A549 (cell line): ENCODE results near the gene DOK7. TPM values are rescaled to one million over a fixed set of nuclear protein-coding genes. Genes with fewer than 3 reads are reported as not detected.
"Not testable (repeated sequence)": the region's sequence is repeated elsewhere in the genome, so short reads cannot be mapped to it uniquely, and the experiment has no call there.

Experiments used
- ATAC-seq, 2 experiments: fragments of 200-7000 bp in 1 of 2; fragments of >200 bp in 1 of 2; cut with Nextera tagmentation in 1 of 2; cut with Tn5 transposase in 1 of 2; 3 replicates each; pipeline versions ENCODE4 v1.8.0 to v1.9.1; 2018 to 2020; ENCODE audit warnings: mild to moderate bottlenecking in 1 of 2, moderate library complexity in 1 of 2
- CTCF ChIA-PET: fragments of 300-600 bp; sonication (Branson Sonifier 250); formaldehyde crosslinking; extraction: SDS; loops from one replicate; lab custom pipeline; 2021; ENCODE audit warnings: antibody characterized with exemption, inconsistent platforms; lab: Yijun Ruan, JAX
- POLR2A ChIA-PET: fragments of 350-600 bp; formaldehyde crosslinking; extraction: SDS; loops from one replicate; lab custom pipeline; 2021; ENCODE audit warnings: antibody characterized with exemption, inconsistent platforms; lab: Yijun Ruan, JAX
- DNase-seq, 2 experiments: peaks; one replicate each; pipeline versions ENCODE4 v3.0.0 to v3.0.0-alpha.2; 2011 to 2016; ENCODE audit warnings: low read depth in 1 of 2, low spot score in 1 of 2
- FAIRE-seq: peaks from 2 replicates; lab custom pipeline; 2011; peaks lifted over from hg19 to GRCh38; lab: Jason Lieb, UNC
- H3K27ac ChIP-seq, 2 experiments: fragments of >200 bp; sonication (Bioruptor Twin); formaldehyde crosslinking; 3 replicates each; pipeline ENCODE4 v1.5.1; 2016 to 2017
- H3K4me1 ChIP-seq: fragments of >200 bp; sonication (Bioruptor Twin); formaldehyde crosslinking; 3 replicates; pipeline ENCODE4 v1.6.1; 2016
- H3K4me2 ChIP-seq: fragments of >200 bp; sonication (Bioruptor Twin); formaldehyde crosslinking; 3 replicates; pipeline ENCODE4 v1.6.1; 2016
- H3K4me3 ChIP-seq: fragments of >200 bp; sonication (Bioruptor Twin); formaldehyde crosslinking; 3 replicates; pipeline ENCODE4 v1.5.1; 2016
- H3K9me3 ChIP-seq: fragments of >200 bp; sonication (Bioruptor Twin); formaldehyde crosslinking; 3 replicates; pipeline ENCODE4 v1.6.1; 2016
- CHD2 ChIP-seq: fragments of 150-350 bp; IDR thresholded peaks from 2 replicates; pipeline ENCODE4 v1.6.1; 2014; ENCODE audit warnings: low read length; ENCODE audit not compliant: partially characterized antibody
- EP300 ChIP-seq, 2 experiments: fragments of >200 bp; sonication (Bioruptor Twin); formaldehyde crosslinking; IDR thresholded peaks; 2 replicates in 1 of 2; 3 replicates in 1 of 2; pipeline ENCODE4 v1.6.1; 2016 to 2017
- FOXS1 ChIP-seq: fragments of 250-450 bp; sonication (Bioruptor Pico); IDR thresholded peaks from 2 replicates; pipeline ENCODE4 v1.5.0; 2020; ENCODE audit warnings: mild to moderate bottlenecking, moderate library complexity
- HOXA7 ChIP-seq: fragments of 250-450 bp; sonication (Bioruptor Pico); IDR thresholded peaks from 2 replicates; pipeline ENCODE4 v1.5.0; 2020; ENCODE audit warnings: mild to moderate bottlenecking, moderate library complexity
- HOXB13 ChIP-seq: fragments of 250-450 bp; sonication (Bioruptor Pico); IDR thresholded peaks from 2 replicates; pipeline ENCODE4 v1.5.0; 2020; ENCODE audit warnings: low read depth, mild to moderate bottlenecking, moderate library complexity
- JUN ChIP-seq, 2 experiments: fragments of >200 bp; sonication (Bioruptor Twin); formaldehyde crosslinking; IDR thresholded peaks; 2 replicates in 1 of 2; 3 replicates in 1 of 2; pipeline ENCODE4 v1.6.1; 2016 to 2017
- KDM1A ChIP-seq: fragments of 200-600 bp; sonication (generic); IDR thresholded peaks from 2 replicates; pipeline ENCODE4 v1.6.1; 2016; ENCODE audit warnings: low read depth, mild to moderate bottlenecking
- RAD21 ChIP-seq, 2 experiments: fragments of >200 bp in 1 of 2; sonication (Bioruptor Twin) in 1 of 2; formaldehyde crosslinking in 1 of 2; IDR thresholded peaks in 1 of 2; conservative IDR thresholded peaks in 1 of 2; 2 replicates in 1 of 2; 3 replicates in 1 of 2; pipeline ENCODE4 v1.6.1; 2012 to 2018; ENCODE audit warnings: inconsistent platforms in 1 of 2
- RARB ChIP-seq: fragments of 250-450 bp; sonication (Bioruptor Pico); IDR thresholded peaks from 2 replicates; pipeline ENCODE4 v1.8.0; 2021; ENCODE audit warnings: mild to moderate bottlenecking, moderate library complexity
- TFCP2L1 ChIP-seq: fragments of 250-450 bp; sonication (Bioruptor Pico); IDR thresholded peaks from 2 replicates; pipeline ENCODE4 v1.5.0; 2021; ENCODE audit warnings: mild to moderate bottlenecking
- ZC3H11A ChIP-seq: fragments of 450-650 bp; IDR thresholded peaks from 2 replicates; pipeline ENCODE4 v1.6.1; 2014; ENCODE audit warnings: antibody characterized with exemption, mild to moderate bottlenecking
- ZNF302 ChIP-seq: fragments of 250-450 bp; sonication (Bioruptor Pico); IDR thresholded peaks from 2 replicates; pipeline ENCODE4 v1.9.0; 2021; ENCODE audit warnings: inconsistent platforms, mild to moderate bottlenecking, moderate library complexity
- ZSCAN20 ChIP-seq: fragments of 250-450 bp; sonication (Bioruptor Pico); IDR thresholded peaks from 2 replicates; pipeline ENCODE4 v1.8.0; 2022; ENCODE audit warnings: mild to moderate bottlenecking, moderate library complexity
- WGBS: methylation state at CpG from one replicate; pipeline ENCODE4 v1.1.6; 2017; ENCODE audit errors: missing lambda C conversion rate; 5-methylcytosine and 5-hydroxymethylcytosine counted together
- polyA plus RNA-seq, 4 experiments: library from polyadenylated mRNA; depleted of rRNA in 3 of 4; stranded (reverse); fragments of >200 nt; fragmentation: RNase III in 1 of 4; extraction: RNeasy Plus Mini Kit Qiagen cat#74134 plus additional on column Dnase treatment in 1 of 4; gene quantifications; 2 replicates in 3 of 4; 3 replicates in 1 of 4; pipeline ENCODE4 v1.2.3, GENCODE V29; 2011 to 2017
- TF ChIP-seq, protein P1 (sequence below): fragments of 200-600 bp; sonication (generic); IDR thresholded peaks from 2 replicates; pipeline ENCODE4 v1.6.1; 2016; ENCODE audit warnings: antibody characterized with exemption, mild to moderate bottlenecking, moderate library complexity
- TF ChIP-seq, protein P2 (sequence below): fragments of 250-450 bp; sonication (Bioruptor Pico); IDR thresholded peaks from 2 replicates; pipeline ENCODE4 v1.5.0; 2020; ENCODE audit warnings: low read depth, mild to moderate bottlenecking, moderate library complexity
- TF ChIP-seq, protein P3 (sequence below): IDR thresholded peaks from 2 replicates; pipeline ENCODE4 v1.6.1; 2012; ENCODE audit warnings: low read depth, borderline replicate concordance
- TF ChIP-seq, protein P4 (sequence below): fragments of 150-350 bp; IDR thresholded peaks from 2 replicates; pipeline ENCODE4 v1.6.1; 2014; ENCODE audit warnings: low read depth, mild to moderate bottlenecking, low read length

DOK7 gene
- polyA plus RNA-seq, 2 of the 4 experiments (the other 2 are of a cell fraction): 0.17 to 0.21 TPM

DNA sequence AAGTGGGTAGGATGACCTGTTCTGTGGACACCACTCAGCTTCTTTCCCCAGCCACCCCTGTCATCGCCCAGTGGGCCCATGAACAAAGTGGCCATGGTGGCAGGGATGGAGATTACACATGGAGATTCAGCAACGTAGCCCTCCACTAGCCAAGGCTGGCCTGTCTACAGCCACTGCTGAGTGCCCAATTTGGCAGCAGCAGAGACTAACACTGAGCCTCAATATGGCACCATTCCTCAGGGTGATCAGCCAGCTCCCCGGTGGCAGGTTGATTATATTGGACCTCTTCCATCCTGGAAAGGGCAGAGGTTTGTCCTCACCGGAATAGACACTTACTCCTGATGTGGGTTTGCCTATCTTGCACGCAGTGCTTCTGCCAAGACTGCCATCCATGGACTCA lies 4.0 kb upstream of the DOK7 start:
- WGBS: 17% methylated on average over 3 of the region's 5 CpGs
- CTCF ChIA-PET: not testable (repeated sequence)

DNA sequence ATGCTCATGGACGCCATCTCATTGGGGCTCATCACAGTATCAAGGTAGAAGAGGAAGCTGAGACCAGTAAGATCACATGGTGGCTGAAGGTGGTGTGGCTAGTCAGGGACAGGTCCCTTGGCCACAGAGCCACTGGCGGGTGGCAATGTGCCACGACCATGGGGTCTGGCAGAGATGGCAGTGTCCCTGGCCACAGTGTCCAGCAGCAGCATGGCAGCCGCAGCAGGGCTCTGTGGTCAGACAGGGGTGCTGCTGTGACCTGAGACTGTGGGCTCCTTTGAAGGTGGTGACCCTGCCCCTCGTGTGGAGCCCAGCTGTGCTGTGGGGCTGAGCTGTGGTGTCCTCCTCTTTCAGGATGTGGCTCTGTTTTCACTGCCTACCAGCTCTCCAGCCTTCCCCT lies 2.2 kb upstream of the DOK7 start:
- TF ChIP-seq FOXS1 (CRISPR knock-in tag): no peak
- TF ChIP-seq, protein P1, sequence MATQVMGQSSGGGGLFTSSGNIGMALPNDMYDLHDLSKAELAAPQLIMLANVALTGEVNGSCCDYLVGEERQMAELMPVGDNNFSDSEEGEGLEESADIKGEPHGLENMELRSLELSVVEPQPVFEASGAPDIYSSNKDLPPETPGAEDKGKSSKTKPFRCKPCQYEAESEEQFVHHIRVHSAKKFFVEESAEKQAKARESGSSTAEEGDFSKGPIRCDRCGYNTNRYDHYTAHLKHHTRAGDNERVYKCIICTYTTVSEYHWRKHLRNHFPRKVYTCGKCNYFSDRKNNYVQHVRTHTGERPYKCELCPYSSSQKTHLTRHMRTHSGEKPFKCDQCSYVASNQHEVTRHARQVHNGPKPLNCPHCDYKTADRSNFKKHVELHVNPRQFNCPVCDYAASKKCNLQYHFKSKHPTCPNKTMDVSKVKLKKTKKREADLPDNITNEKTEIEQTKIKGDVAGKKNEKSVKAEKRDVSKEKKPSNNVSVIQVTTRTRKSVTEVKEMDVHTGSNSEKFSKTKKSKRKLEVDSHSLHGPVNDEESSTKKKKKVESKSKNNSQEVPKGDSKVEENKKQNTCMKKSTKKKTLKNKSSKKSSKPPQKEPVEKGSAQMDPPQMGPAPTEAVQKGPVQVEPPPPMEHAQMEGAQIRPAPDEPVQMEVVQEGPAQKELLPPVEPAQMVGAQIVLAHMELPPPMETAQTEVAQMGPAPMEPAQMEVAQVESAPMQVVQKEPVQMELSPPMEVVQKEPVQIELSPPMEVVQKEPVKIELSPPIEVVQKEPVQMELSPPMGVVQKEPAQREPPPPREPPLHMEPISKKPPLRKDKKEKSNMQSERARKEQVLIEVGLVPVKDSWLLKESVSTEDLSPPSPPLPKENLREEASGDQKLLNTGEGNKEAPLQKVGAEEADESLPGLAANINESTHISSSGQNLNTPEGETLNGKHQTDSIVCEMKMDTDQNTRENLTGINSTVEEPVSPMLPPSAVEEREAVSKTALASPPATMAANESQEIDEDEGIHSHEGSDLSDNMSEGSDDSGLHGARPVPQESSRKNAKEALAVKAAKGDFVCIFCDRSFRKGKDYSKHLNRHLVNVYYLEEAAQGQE: no peak
- TF ChIP-seq, protein P2, sequence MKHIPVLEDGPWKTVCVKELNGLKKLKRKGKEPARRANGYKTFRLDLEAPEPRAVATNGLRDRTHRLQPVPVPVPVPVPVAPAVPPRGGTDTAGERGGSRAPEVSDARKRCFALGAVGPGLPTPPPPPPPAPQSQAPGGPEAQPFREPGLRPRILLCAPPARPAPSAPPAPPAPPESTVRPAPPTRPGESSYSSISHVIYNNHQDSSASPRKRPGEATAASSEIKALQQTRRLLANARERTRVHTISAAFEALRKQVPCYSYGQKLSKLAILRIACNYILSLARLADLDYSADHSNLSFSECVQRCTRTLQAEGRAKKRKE: no peak
- TF ChIP-seq, all 56 proteins: peak for 0
- Histone ChIP-seq H3K4me2 (no peak overlapping the region), H3K4me3 (no peak overlapping the region), H3K4me1 (no peaks in the 10 kb centered on the region), H3K9me3 (no peaks in the 10 kb centered on the region), H3K27ac (no peak overlapping the region)
- no peak for FAIRE-seq
- DNase-seq: no peak
- POLR2A ChIA-PET: no interaction called here
- CTCF ChIA-PET: interaction anchor here (1.1 to 2.5 kb wide), 3 partner anchors 9 to 19 kb away, joined by 3 to 13 read pairs (median 4); no protein-coding TSS in a partner anchor
- 69% methylated on average over 4 of the region's 5 CpGs for WGBS
- ATAC-seq: no peak

More for the DNA sequence above, 4.0 kb upstream of the DOK7 start:
- POLR2A ChIA-PET, H3K4me1 ChIP-seq, H3K27ac ChIP-seq, ATAC-seq, DNase-seq, H3K9me3 ChIP-seq, FAIRE-seq, H3K4me3 ChIP-seq, H3K4me2 ChIP-seq: not testable (repeated sequence)

DNA sequence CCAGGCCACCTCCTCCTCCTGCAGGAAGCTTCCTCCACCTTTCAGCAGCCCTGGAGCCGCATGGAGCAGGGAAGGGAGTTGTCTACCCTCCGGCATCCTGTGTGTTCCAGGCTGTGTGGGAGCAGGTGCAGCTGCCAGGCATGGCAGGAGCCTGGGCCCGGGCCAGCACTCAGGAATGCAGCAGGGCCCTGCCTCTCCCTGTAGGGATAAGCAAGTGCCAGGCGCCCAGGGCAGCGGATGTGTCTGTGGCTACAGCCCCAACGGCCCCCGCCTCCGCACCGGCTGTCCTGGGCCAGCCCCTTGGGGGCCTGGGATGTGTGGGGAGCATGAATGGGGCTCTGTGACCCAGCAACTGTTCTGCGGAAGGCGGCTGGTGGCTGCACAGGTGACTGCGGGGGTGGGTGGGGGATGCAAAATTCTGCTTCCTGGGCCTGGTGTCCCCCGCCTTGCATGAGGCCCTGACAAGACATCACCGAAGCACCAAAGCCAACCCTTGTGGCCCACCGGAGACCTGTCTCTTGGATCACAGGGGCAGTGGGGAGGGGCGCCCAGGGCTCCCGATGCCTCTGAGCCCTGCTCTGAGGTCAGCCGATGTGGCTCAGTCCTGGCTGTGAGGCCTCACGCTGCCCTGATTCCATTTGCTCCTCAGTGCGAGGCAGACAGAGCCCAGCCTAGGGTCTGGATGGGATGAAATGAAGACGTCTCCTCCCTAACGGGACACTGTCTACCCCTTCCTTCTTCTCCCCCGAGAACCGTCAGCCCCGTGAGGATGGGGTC lies 1.4 kb upstream of the DOK7 start:
- no peaks in the 10 kb centered on the region for H3K4me1 ChIP-seq
- ATAC-seq (no peak), FAIRE-seq (no peak), DNase-seq (no peak)
- TF ChIP-seq ZC3H11A (no peak), TFCP2L1 (CRISPR knock-in tag) (no peak), EP300 (IDR thresholded peaks at IDR 0.05) (no peak), HOXA7 (CRISPR knock-in tag) (no peak)
- no peak overlapping the region for H3K4me3 ChIP-seq
- 82% methylated on average over 12 of the region's 25 CpGs for WGBS
- ChIA-PET POLR2A (no interaction called here), CTCF (interaction anchor here (1.1 to 2.5 kb wide), 3 partner anchors 10 to 19 kb away, joined by 3 to 13 read pairs (median 4); no protein-coding TSS in a partner anchor)
- no peak overlapping the region for H3K27ac ChIP-seq
- no peak overlapping the region for H3K4me2 ChIP-seq
- H3K9me3 ChIP-seq: no peaks in the 10 kb centered on the region

DNA sequence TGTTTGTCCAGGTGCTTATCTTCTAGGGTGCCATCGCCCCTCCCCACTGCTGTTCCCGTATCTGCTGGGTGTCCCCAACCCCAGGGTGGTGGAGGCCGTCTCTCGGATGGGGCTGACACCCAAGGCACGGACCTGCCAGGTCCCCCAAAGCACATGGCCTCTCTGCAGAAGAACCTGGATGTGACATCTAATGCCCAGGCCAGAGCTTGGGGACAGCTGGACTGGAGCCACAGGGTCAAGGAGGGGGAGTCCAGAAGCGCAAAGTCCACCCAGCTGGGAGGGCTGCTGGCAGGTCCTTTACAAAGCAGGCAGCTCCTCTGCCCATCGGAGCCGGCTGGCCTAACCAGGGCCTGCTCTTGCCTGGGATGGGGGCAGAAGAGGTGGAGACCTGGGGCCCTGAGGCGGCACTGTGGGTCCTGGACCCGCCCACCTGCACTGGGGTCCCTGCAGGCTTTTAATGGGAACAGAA lies 751 bp upstream of the DOK7 start:
- TF ChIP-seq ZNF302 (CRISPR knock-in tag): no peak
- TF ChIP-seq CHD2: no peak
- no peak for TF ChIP-seq HOXB13 (CRISPR knock-in tag)
- TF ChIP-seq, protein P3, sequence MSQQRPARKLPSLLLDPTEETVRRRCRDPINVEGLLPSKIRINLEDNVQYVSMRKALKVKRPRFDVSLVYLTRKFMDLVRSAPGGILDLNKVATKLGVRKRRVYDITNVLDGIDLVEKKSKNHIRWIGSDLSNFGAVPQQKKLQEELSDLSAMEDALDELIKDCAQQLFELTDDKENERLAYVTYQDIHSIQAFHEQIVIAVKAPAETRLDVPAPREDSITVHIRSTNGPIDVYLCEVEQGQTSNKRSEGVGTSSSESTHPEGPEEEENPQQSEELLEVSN: no peak
- no peak for TF ChIP-seq RAD21 (conservative IDR thresholded peaks at IDR 0.05 in 1 of 2, IDR thresholded peaks at IDR 0.05 in 1 of 2)
- TF ChIP-seq ZSCAN20 (CRISPR knock-in tag): no peak
- TF ChIP-seq, protein P4, sequence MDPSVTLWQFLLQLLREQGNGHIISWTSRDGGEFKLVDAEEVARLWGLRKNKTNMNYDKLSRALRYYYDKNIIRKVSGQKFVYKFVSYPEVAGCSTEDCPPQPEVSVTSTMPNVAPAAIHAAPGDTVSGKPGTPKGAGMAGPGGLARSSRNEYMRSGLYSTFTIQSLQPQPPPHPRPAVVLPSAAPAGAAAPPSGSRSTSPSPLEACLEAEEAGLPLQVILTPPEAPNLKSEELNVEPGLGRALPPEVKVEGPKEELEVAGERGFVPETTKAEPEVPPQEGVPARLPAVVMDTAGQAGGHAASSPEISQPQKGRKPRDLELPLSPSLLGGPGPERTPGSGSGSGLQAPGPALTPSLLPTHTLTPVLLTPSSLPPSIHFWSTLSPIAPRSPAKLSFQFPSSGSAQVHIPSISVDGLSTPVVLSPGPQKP: no peak
- no peak for TF ChIP-seq ZC3H11A
- TF ChIP-seq KDM1A: no peak
- no peak for TF ChIP-seq RARB (CRISPR knock-in tag)
- TF ChIP-seq JUN (IDR thresholded peaks at IDR 0.05): no peak
- Histone ChIP-seq H3K27ac (no peak overlapping the region), H3K4me3 (no peak overlapping the region), H3K4me2 (no peak overlapping the region), H3K9me3 (no peaks in the 10 kb centered on the region), H3K4me1 (no peaks in the 10 kb centered on the region)
- no peak for DNase-seq
- ATAC-seq: no peak
- ChIA-PET CTCF (interaction anchor here (2.5 kb wide), 1 partner anchor 18 kb away, joined by 13 read pairs; no protein-coding TSS in a partner anchor), POLR2A (no interaction called here)
- 90% methylated on average over 2 of the region's 10 CpGs for WGBS
- no peak for FAIRE-seq
